MM.1S (cell line): Measurements from ENCODE around the gene POTEE.
"Not testable (repeated sequence)": the region's sequence is repeated elsewhere in the genome, so short reads cannot be mapped to it uniquely, and the experiment has no call there.

Source experiments
- CTCF ChIP-seq: fragments of 300-600 bp; sonication (generic); IDR thresholded peaks from 2 replicates; pipeline ENCODE4 v1.5.1; 2016; ENCODE audit warnings: antibody characterized with exemption, low read length, mixed read lengths
- EZH2 ChIP-seq: fragments of 300-600 bp; sonication (generic); optimal IDR thresholded peaks from 2 replicates; pipeline ENCODE3; 2017; ENCODE audit warnings: low read depth, mild to moderate bottlenecking, antibody characterized with exemption, low read length, mixed read lengths
- EZH2phosphoT487 ChIP-seq: fragments of 300-600 bp; sonication (generic); IDR thresholded peaks from 2 replicates; pipeline ENCODE4 v1.6.1; 2018; ENCODE audit warnings: antibody characterized with exemption, low read length

- TF ChIP-seq EZH2phosphoT487, EZH2, CTCF: not testable (repeated sequence)
Measured at GRCh38 chr2:131178721-131179418, 30.5 kb upstream of the POTEE start.
